Upper lobe of right lung (tissue), 1 donor: Measurements from ENCODE around the gene ZNF500. TPM values are rescaled to one million over a fixed set of nuclear protein-coding genes. Genes with fewer than 3 reads are reported as not detected.

ENCODE experiments used
- ATAC-seq: fragments of 200-7000 bp; cut with Tn5 transposase; one replicate; pipeline ENCODE4 v1.9.1; 2020; ENCODE audit warnings: mild to moderate bottlenecking, moderate library complexity
- DNase-seq: peaks from one replicate; pipeline ENCODE4 v3.0.0-alpha.2; 2020
- H3K27ac ChIP-seq: fragments of 200-600 bp; one replicate; pipeline ENCODE4 v1.8.0; 2022
- H3K27me3 ChIP-seq: fragments of 200-600 bp; one replicate; pipeline ENCODE4 v1.8.0; 2022; ENCODE audit warnings: mild to moderate bottlenecking
- H3K36me3 ChIP-seq: fragments of 200-600 bp; one replicate; pipeline ENCODE4 v1.8.0; 2022
- H3K4me1 ChIP-seq: fragments of 200-600 bp; one replicate; pipeline ENCODE4 v1.8.0; 2022
- H3K4me3 ChIP-seq: fragments of 200-600 bp; one replicate; pipeline ENCODE4 v1.8.0; 2022; ENCODE audit warnings: mild to moderate bottlenecking
- H3K9me3 ChIP-seq: fragments of 200-600 bp; one replicate; pipeline ENCODE4 v1.8.0; 2022
- CTCF ChIP-seq: fragments of 200-600 bp; IDR thresholded peaks from one replicate; pipeline ENCODE4 v1.8.0; 2022; ENCODE audit warnings: antibody characterized with exemption
- intact Hi-C: fragments of 100-400 bp; cut with DNase I; formaldehyde crosslinking; loops from one replicate; pipeline ENCODE4 v1.11.0; 2022
- total RNA-seq: library from RNA; stranded (reverse); fragmentation: NEBNext Ultra II Directional; extraction: Animal tissue kit (Norgen Biotek cat#: 25700); gene quantifications from one replicate; pipeline ENCODE4 v1.2.1, GENCODE V29; 2021
- donor health status: DM: no; HTN: yes; CAD: no; lungs with severe emphysema.

Gene ZNF500
- total RNA-seq, 1 donor from 2014 or later = 15.7 TPM

DNA sequence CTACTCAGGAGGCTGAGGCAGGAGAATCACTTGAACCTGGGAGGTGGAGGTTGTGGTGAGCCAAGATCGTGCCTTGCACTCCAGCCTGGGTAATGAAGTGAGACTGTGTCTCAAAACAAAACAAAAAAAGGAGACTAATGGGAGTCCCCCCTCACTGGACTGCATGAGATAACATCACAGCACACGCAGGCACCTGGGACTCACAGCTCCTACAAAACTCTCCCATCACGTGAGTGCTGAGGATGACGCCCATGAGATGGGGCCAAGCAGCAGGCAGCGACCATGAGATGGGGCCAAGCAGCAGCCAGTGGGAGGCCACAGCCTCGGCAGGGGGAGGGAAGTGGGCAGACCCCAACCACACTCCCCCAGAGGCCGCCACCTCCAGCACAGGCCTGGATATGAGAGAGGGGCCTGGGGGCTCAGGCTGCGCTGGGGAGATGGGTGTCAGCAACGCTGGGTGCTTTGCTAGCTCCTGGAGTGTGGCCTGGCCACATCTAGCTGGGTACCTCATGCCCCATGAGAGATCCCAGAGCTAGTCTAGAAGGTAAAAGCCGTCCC lies 17.2 kb downstream of the ZNF500 start:
- DNase-seq (no peak), ATAC-seq (no peak)
- Histone ChIP-seq H3K27ac (no peak overlapping the region), H3K4me3 (no peak overlapping the region), H3K4me1 (no peaks in the 10 kb centered on the region), H3K36me3 (peaks cover 42% of the 10 kb centered on the region), H3K9me3 (no peaks in the 10 kb centered on the region), H3K27me3 (no peaks in the 10 kb centered on the region)
- intact Hi-C loops = no loop called here
- no peak for TF ChIP-seq CTCF

GRCh38 chr16:4748682-4749411 lies 18.1 kb downstream of the ZNF500 start:
- DNase-seq (no peak), ATAC-seq (no peak)
- H3K9me3 ChIP-seq = no peaks in the 10 kb centered on the region
- no peak for TF ChIP-seq CTCF
- no peaks in the 10 kb centered on the region for H3K4me1 ChIP-seq
- intact Hi-C loops = no loop called here
- peaks cover 37% of the 10 kb centered on the region for H3K36me3 ChIP-seq
- no peak overlapping the region for H3K27ac ChIP-seq
- no peak overlapping the region for H3K4me3 ChIP-seq
- H3K27me3 ChIP-seq = no peaks in the 10 kb centered on the region

GRCh38 chr16:4747906-4748681 lies 18.9 kb downstream of the ZNF500 start:
- TF ChIP-seq CTCF = no peak
- DNase-seq = no peak
- intact Hi-C loops = no loop called here

GRCh38 chr16:4746991-4747574 lies 19.9 kb downstream of the ZNF500 start:
- no peaks in the 10 kb centered on the region for H3K9me3 ChIP-seq
- DNase-seq (no peak), ATAC-seq (no peak)
- H3K27ac ChIP-seq = no peak overlapping the region
- H3K4me1 ChIP-seq = no peaks in the 10 kb centered on the region
- H3K27me3 ChIP-seq = no peaks in the 10 kb centered on the region
- H3K4me3 ChIP-seq = no peak overlapping the region
- H3K36me3 ChIP-seq = peaks cover 20% of the 10 kb centered on the region
- TF ChIP-seq CTCF = no peak
- intact Hi-C loops = no loop called here

More at GRCh38 chr16:4747906-4748681, 18.9 kb downstream of the ZNF500 start:
- no peak for ATAC-seq
- Histone ChIP-seq H3K4me3 (no peak overlapping the region), H3K4me1 (no peaks in the 10 kb centered on the region), H3K27ac (no peak overlapping the region), H3K27me3 (no peaks in the 10 kb centered on the region), H3K9me3 (no peaks in the 10 kb centered on the region), H3K36me3 (peaks cover 30% of the 10 kb centered on the region)

- no peak overlapping the region for H3K27ac ChIP-seq
Measured at GRCh38 chr16:4746215-4746614, 20.7 kb downstream of the ZNF500 start.

More at GRCh38 chr16:4746215-4746614, 20.7 kb downstream of the ZNF500 start:
- peaks cover 13% of the 10 kb centered on the region for H3K36me3 ChIP-seq
- intact Hi-C loops = no loop called here
- DNase-seq = no peak
- no peaks in the 10 kb centered on the region for H3K9me3 ChIP-seq
- TF ChIP-seq CTCF = no peak
- no peaks in the 10 kb centered on the region for H3K4me1 ChIP-seq
- ATAC-seq = no peak
- no peaks in the 10 kb centered on the region for H3K27me3 ChIP-seq
- H3K4me3 ChIP-seq = no peak overlapping the region
